HG03469 (cell line): ENCODE measurements around the gene ACAP1.

ENCODE experiments used
- ATAC-seq: cut with Tn5 transposase; IDR thresholded peaks from one replicate; pipeline ENCODE4 v1.9.1; 2021; ENCODE audit warnings: mild to moderate bottlenecking, moderate library complexity, moderate number of reproducible peaks; ENCODE audit not compliant: unreplicated experiment

Gene ACAP1

GRCh38 chr17:7309628-7310027 lies 26.7 kb upstream of the ACAP1 start:
- ATAC-seq, result no peak

GRCh38 chr17:7311110-7311705 lies 25.1 kb upstream of the ACAP1 start:
- ATAC-seq, result no peak

- no peak for ATAC-seq
These were observed 23.8 kb upstream of the ACAP1 start for GRCh38 chr17:7312432-7313087.

GRCh38 chr17:7313088-7313889 lies 23.0 kb upstream of the ACAP1 start:
- no peak for ATAC-seq

GRCh38 chr17:7313890-7314718 lies 22.2 kb upstream of the ACAP1 start:
- no peak for ATAC-seq

- ATAC-seq, result peak; percentile 37
These were observed 21.4 kb upstream of the ACAP1 start, which contains the start of gene GPS2 for GRCh38 chr17:7314719-7315569. GPS2 (minus strand) TSS chr17:7315360; CDS start chr17:7315052, 308 bp downstream.

- ATAC-seq, result no peak
These were observed 20.6 kb upstream of the ACAP1 start for GRCh38 chr17:7315570-7316235.

- no peak for ATAC-seq
These were observed 19.0 kb upstream of the ACAP1 start for GRCh38 chr17:7317161-7317803.

- ATAC-seq, result no peak
These were observed 18.0 kb upstream of the ACAP1 start for GRCh38 chr17:7318121-7318860.

GRCh38 chr17:7321466-7321865 lies 14.9 kb upstream of the ACAP1 start:
- ATAC-seq, result no peak

- ATAC-seq, result no peak
These were observed 13.7 kb upstream of the ACAP1 start for GRCh38 chr17:7322520-7323194.

- no peak for ATAC-seq
These were observed 12.4 kb upstream of the ACAP1 start for GRCh38 chr17:7323731-7324437.

GRCh38 chr17:7324438-7324779 lies 11.9 kb upstream of the ACAP1 start:
- ATAC-seq, result no peak

- no peak for ATAC-seq
These were observed 11.2 kb upstream of the ACAP1 start for GRCh38 chr17:7325031-7325528.

- ATAC-seq, result no peak
These were observed 10.1 kb upstream of the ACAP1 start for GRCh38 chr17:7326186-7326585.

GRCh38 chr17:7327056-7327455 lies 9.3 kb upstream of the ACAP1 start:
- ATAC-seq, result no peak

- ATAC-seq, result no peak
These were observed 8.8 kb upstream of the ACAP1 start for GRCh38 chr17:7327501-7327900.
